Gastrocnemius medialis (tissue), 4 donors: ENCODE results near the gene ZNF688. TPM values are rescaled to one million over a fixed set of nuclear protein-coding genes. Genes with fewer than 3 reads are reported as not detected.
A peak's percentile ranks its signal among the peaks of the same experiment; 100 is the strongest.

Experiments
- ATAC-seq, 2 donors: fragments of 150-250 bp; one replicate each; pipeline ENCODE4 v1.9.1; 2016
- DNase-seq, 2 donors: peaks; one replicate each; pipeline ENCODE4 v3.0.0-alpha.2; 2019
- H3K27ac ChIP-seq, 4 donors: fragments of 200-600 bp; sonication (generic); 1 replicate in 1 of 4; 2 replicates in 3 of 4; pipeline ENCODE4 v1.5.1; 2016 to 2018; ENCODE audit warnings: mild to moderate bottlenecking in 2 of 4, moderate library complexity in 1 of 4
- H3K27me3 ChIP-seq, 3 donors: fragments of 200-600 bp; sonication (generic) in 2 of 3; 1 replicate in 1 of 3; 2 replicates in 2 of 3; pipeline versions ENCODE4 v1.5.1 to v1.6.0; 2016 to 2019; ENCODE audit warnings: mild to moderate bottlenecking in 1 of 3, moderate library complexity in 1 of 3
- H3K36me3 ChIP-seq, 2 donors: fragments of 200-600 bp; sonication (generic) in 1 of 2; one replicate each; pipeline ENCODE4 v1.5.1; 2017 to 2018
- H3K4me1 ChIP-seq, 2 donors: fragments of 200-600 bp; sonication (generic) in 1 of 2; one replicate each; pipeline ENCODE4 v1.5.1; 2016 to 2017; ENCODE audit warnings: mild to moderate bottlenecking in 2 of 2
- H3K4me3 ChIP-seq, 4 donors: fragments of 200-600 bp; sonication (generic) in 3 of 4; 1 replicate in 1 of 4; 2 replicates in 3 of 4; pipeline ENCODE4 v1.5.1; 2016 to 2019; ENCODE audit warnings: mild to moderate bottlenecking in 2 of 4
- H3K9me3 ChIP-seq, 3 donors: fragments of 200-600 bp; sonication (generic) in 2 of 3; 1 replicate in 1 of 3; 2 replicates in 2 of 3; pipeline ENCODE4 v1.5.1; 2016 to 2019
- CTCF ChIP-seq, 5 experiments: fragments of 450-650 bp in 3 of 5; fragments of 200-600 bp in 2 of 5; sonication (generic) in 2 of 5; IDR thresholded peaks in 4 of 5; conservative IDR thresholded peaks in 1 of 5; 1 replicate in 4 of 5; 2 replicates in 1 of 5; pipeline ENCODE4 v1.5.1; 2016 to 2019; ENCODE audit warnings: antibody characterized with exemption in 5 of 5, mild to moderate bottlenecking in 3 of 5, moderate library complexity in 3 of 5
- POLR2A ChIP-seq, 2 donors: fragments of 450-650 bp; IDR thresholded peaks; one replicate each; pipeline ENCODE4 v1.6.1; 2017; ENCODE audit warnings: antibody characterized with exemption in 2 of 2, mild to moderate bottlenecking in 2 of 2, moderate library complexity in 2 of 2
- in situ Hi-C, 4 donors: fragments of 200-750 bp; cut with MboI; loops; one replicate each; pipeline versions ENCODE4 v1.15.0 to v1.8.0; 2017; ENCODE audit warnings: low sequenced_read_pairs in 4 of 4
- intact Hi-C: fragments of 100-400 bp; cut with DNase I; formaldehyde crosslinking; loops from one replicate; pipeline ENCODE4 v1.15.1; 2023; ENCODE audit warnings: low total_unique reads
- total RNA-seq, 4 donors: library from RNA; depleted of rRNA; stranded (reverse); fragments of >200 nt; gene quantifications; one replicate each; pipeline versions ENCODE4 v1.1.0 to v1.2.3, GENCODE V29; 2016

The ZNF688 gene
- total RNA-seq, result 10 to 100 TPM; 11.0 to 38.2 (median 18.5) TPM

- Histone ChIP-seq H3K4me1 (peaks cover 21 to 24% of the 10 kb centered on the region in 2 donors), H3K9me3 (no peaks in the 10 kb centered on the region), H3K27ac (peak within 1 kb of the TSS; percentile 84 to 99 (median 98)), H3K36me3 (no peaks in the 10 kb centered on the region), H3K4me3 (peak within 1 kb of the TSS; percentile 75 to 96 (median 86)), H3K27me3 (no peaks in the 10 kb centered on the region)
- intact Hi-C loops, result loop anchor here (1.0 to 5.0 kb wide), 6 partner anchors 10 to 63 kb away; partner anchors contain the start of genes ZNF764 and ZNF785
- in situ Hi-C loops, result loop anchor here in 2 of 4 donors (5.0 to 10.0 kb wide), 2 partner anchors 63 to 81 kb away; partner anchors contain the start of gene PRR14 (in 1 of the 2)
- ATAC-seq (peak; percentile 96), DNase-seq (peak; percentile 95 to 96)
- no peak for TF ChIP-seq CTCF (IDR thresholded peaks at IDR 0.05 in 4 of 5, conservative IDR thresholded peaks at IDR 0.05 in 1 of 5)
- peak in 1 of 2 donors; percentile 68 for TF ChIP-seq POLR2A (IDR thresholded peaks at IDR 0.05)
These were observed at the start of gene ZNF688 for GRCh38 chr16:30571445-30572322. ZNF688 (minus strand) TSS chr16:30571714; CDS start chr16:30571629, 85 bp downstream.

GRCh38 chr16:30620169-30620568 lies 48.7 kb upstream of the ZNF688 start:
- Histone ChIP-seq H3K27me3 (no peaks in the 10 kb centered on the region), H3K4me1 (no peaks in the 10 kb centered on the region), H3K36me3 (no peaks in the 10 kb centered on the region), H3K27ac (no peak overlapping the region), H3K9me3 (no peaks in the 10 kb centered on the region), H3K4me3 (no peak overlapping the region)
- ATAC-seq, result no peak
- in situ Hi-C loops (loop anchor here in 2 of 4 donors (10.0 kb wide), 1 partner anchor 185 kb away; the partner anchor contains the start of gene DCTPP1 (in 2 of the 2)), intact Hi-C loops (no loop called here)
- TF ChIP-seq CTCF (IDR thresholded peaks at IDR 0.05 in 4 of 5, conservative IDR thresholded peaks at IDR 0.05 in 1 of 5), result no peak
- no peak for TF ChIP-seq POLR2A (IDR thresholded peaks at IDR 0.05)
- DNase-seq, result no peak

- in situ Hi-C loops, result loop anchor here in 2 of 4 donors (10.0 kb wide), 1 partner anchor 185 kb away; the partner anchor contains the start of gene DCTPP1 (in 2 of the 2)
- intact Hi-C loops, result no loop called here
- Histone ChIP-seq H3K27ac (peak overlapping the region in 2 of 4 donors; percentile 37 to 59), H3K9me3 (no peaks in the 10 kb centered on the region), H3K4me3 (no peak overlapping the region), H3K36me3 (no peaks in the 10 kb centered on the region), H3K4me1 (no peaks in the 10 kb centered on the region), H3K27me3 (no peaks in the 10 kb centered on the region)
- ATAC-seq (peak in 1 of 2 donors; percentile 77), DNase-seq (no peak)
- TF ChIP-seq POLR2A (IDR thresholded peaks at IDR 0.05) (no peak), CTCF (IDR thresholded peaks at IDR 0.05 in 4 of 5, conservative IDR thresholded peaks at IDR 0.05 in 1 of 5) (no peak)
These were observed 48.1 kb upstream of the ZNF688 start for GRCh38 chr16:30619638-30620037.

GRCh38 chr16:30619202-30619601 lies 47.7 kb upstream of the ZNF688 start:
- Histone ChIP-seq H3K9me3 (no peaks in the 10 kb centered on the region), H3K36me3 (no peaks in the 10 kb centered on the region), H3K4me1 (no peaks in the 10 kb centered on the region), H3K27me3 (no peaks in the 10 kb centered on the region), H3K4me3 (no peak overlapping the region), H3K27ac (peak overlapping the region in 2 of 4 donors; percentile 37 to 59)
- TF ChIP-seq POLR2A (IDR thresholded peaks at IDR 0.05) (no peak), CTCF (IDR thresholded peaks at IDR 0.05 in 4 of 5, conservative IDR thresholded peaks at IDR 0.05 in 1 of 5) (no peak)
- intact Hi-C loops (no loop called here), in situ Hi-C loops (no loop called here)
- peak in 1 of 2 donors; percentile 73 for ATAC-seq
- peak in 1 of 2 donors; percentile 48 for DNase-seq
